HG02763 (cell line): Measurements from ENCODE around the gene SERPINA5.
"Not testable (repeated sequence)": the region's sequence is repeated elsewhere in the genome, so short reads cannot be mapped to it uniquely, and the experiment has no call there.

Experiments
- ATAC-seq: cut with Tn5 transposase; IDR thresholded peaks from one replicate; pipeline ENCODE4 v1.9.1; 2021; ENCODE audit warnings: mild to moderate bottlenecking, moderate library complexity; ENCODE audit not compliant: unreplicated experiment

The SERPINA5 gene

DNA sequence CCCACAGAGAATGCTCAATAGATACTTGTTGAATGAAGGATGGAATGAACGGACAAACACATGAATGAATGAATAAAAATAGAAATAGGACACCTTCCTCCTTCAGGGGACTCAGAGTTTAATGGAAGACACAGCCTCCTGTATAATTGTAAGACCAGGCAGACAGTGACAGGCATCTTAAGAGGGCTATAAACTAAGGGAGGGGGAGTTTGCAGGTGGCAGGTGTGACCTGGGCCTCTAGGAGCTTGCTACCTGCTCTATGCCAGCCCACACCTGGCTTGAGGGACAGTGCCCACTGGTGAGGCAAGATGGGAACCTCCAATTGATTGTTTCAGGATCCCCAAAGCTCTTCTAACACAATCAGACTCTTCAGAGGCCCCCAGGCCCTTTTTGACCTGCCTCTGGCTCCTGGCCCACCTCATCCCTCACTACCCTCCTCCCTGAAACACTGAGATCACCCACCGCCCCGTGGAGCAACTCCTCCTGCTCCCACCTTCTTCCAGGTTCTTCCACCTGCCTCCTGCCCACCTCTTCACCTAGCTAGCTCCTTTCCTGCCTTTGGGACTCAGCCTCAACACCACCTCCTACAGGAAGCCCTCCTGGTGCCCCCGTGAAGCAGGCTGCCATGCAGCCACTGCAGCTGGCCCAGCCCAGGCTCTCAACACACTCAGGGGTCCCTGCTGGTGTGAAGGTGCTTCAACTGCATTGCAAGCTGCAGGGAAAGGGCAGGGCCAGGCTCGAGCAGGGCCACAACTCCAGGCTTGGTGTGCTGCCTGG lies 40.3 kb downstream of the SERPINA5 start:
- no peak for ATAC-seq

GRCh38 chr14:94622653-94623421 lies 41.6 kb downstream of the SERPINA5 start:
- ATAC-seq = no peak

- no peak for ATAC-seq
Observed at GRCh38 chr14:94623422-94623809, 42.2 kb downstream of the SERPINA5 start.

GRCh38 chr14:94623856-94624499 lies 42.8 kb downstream of the SERPINA5 start:
- no peak for ATAC-seq

GRCh38 chr14:94624537-94625352 lies 43.5 kb downstream of the SERPINA5 start:
- ATAC-seq = no peak

- ATAC-seq = no peak
Observed at GRCh38 chr14:94625353-94625635, 44.1 kb downstream of the SERPINA5 start.

GRCh38 chr14:94628578-94628977 lies 47.4 kb downstream of the SERPINA5 start:
- ATAC-seq = no peak

DNA sequence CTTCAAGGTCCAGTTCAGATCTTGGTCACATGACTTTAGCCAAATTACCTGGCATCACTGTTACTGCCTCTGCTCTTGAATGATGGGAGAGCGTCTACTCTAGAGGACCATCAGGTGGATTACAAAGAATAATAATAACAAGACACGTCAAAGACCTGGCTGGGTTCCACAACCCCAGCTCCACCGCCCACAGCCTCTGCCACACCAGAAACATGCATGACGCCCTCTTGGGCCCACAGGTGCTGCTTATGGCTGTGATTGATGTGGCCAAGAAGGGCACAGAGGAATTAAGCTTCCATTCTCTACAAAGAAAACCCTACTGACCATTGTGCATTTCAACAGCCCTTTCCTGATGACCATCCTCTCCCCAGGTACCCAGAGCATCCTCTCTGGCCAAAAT lies 49.2 kb downstream of the SERPINA5 start:
- ATAC-seq = no peak

DNA sequence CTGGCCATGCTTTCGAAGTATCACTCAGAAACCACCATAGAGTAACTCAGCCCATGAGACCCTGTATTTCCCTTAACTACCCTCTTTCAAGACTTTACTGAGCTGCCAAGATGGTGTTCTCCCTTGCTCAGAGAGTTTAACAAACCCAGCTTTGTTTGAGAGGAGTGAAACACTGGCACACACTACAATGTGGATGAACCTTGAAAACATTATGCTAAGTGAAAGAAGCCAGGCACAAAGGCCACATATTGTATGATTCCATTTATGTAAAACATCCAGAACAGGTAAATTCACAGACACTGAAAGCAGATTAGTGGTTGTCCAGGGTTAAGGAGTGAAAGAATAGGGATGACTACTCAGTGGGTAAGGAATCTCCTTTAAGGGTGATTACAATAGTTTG lies 49.8 kb downstream of the SERPINA5 start:
- ATAC-seq = no peak

- no peak for ATAC-seq
Observed at GRCh38 chr14:94631536-94632304, 50.5 kb downstream of the SERPINA5 start.

- no peak for ATAC-seq
Observed at GRCh38 chr14:94632305-94632590, 51.0 kb downstream of the SERPINA5 start.

GRCh38 chr14:94633121-94633520 lies 51.9 kb downstream of the SERPINA5 start:
- ATAC-seq = no peak

DNA sequence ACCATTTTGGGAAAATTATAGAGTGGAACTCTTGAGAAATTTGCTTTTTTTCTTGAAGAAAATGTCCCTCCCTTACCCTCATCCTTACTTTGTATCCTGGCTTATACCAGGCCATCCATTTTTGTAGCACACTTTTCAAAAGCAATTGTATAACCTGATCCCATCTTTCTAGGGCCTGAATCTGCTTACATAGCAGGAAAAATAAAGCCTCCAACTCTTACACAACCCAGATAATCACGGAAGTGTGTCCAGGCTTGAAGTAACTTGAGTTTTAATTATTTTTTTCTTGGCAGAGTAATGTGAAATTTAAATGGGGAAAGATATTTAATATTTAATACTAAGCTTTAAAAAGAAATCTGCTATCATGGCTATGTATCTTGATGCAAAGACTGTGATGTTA lies 53.9 kb downstream of the SERPINA5 start:
- ATAC-seq = no peak

DNA sequence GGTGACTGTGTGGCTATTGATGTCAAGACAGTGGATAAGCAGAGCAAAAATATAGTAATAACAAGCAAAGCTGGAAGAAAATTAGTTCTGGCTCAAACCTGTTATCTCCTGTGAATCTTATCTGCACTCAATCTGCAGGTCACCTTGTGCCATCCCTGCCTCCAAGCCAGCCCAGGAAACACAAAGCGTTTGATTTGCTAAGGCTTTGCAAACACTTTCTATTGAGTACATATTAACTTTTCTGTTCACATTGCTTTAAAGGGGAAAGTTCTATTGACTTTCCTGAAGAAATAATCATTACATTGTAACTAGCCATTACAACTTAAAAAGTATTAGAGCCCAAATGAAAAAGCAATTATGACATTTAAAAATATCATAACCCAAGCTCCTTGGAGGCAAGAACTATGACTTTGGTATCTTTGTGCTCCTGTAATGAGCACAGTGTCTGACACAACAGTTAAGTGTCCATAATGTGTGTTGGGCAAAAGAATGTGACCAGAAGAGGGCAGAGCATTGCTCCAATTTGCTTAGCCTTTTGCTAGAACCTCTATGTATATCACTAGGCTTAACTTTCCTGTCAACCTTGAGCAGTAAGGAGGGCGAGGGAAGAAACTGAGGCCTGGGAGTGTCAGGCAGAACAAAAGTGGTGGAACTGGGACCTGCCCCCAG lies 55.7 kb downstream of the SERPINA5 start:
- no peak for ATAC-seq

DNA sequence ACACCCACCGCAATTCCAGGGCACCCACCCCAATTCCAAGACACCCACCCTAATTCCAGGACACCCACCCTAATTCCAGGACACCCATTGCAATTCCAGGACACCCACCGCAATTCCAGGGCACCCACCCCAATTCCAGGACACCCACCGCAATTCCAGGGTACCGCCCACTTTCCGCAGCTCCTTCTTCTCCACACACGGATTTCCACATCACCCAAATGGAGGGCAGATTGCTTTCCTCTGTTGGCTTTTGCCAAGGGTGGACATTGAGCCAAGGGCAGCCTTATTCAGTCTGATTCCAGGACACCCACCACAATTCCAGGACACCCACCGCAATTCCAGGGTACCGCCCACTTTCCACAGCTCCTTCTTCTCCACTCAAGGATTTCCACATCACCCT lies 56.6 kb downstream of the SERPINA5 start:
- ATAC-seq = not testable (repeated sequence)

GRCh38 chr14:94638339-94638738 lies 57.1 kb downstream of the SERPINA5 start:
- no peak for ATAC-seq

DNA sequence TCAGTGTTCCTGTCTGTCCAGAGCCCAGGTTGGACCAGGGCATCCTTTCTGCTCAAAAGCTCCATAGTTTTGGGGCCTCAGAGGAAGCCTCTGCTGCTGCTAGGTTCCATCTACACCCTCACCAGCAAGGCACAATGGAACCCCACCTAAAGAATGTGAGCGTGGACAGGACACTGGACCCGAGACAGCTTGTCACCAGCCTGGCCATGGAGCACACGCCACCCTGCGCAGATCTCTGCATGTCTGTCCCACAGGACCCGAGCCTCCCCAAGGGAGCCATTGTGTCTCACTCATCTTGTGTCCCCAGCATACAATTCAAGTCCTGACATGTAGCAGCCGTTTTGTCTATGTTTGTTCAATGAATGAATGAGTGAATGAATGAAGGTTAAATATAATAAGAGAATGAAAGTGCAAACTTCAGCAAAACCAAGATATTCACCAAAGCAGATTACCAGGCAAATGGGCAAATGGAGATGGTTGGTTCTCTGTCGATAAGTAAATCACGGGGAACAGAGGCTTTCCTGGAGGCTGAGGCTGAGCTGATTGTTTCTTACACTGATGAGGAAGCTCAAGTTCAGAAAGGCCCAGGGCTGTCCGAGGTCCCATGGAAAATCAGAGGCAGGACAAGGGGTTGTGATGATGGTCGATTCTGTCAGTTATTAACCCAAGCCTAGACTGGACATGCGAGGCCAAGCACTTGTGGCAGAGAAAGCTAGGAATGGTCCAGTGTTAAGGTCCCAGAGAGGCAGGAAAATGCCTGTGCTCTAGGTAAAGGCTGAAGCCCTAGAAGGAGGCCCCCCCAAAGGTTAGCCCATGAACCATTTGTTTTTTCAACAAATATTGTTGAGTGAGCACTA lies 58.0 kb downstream of the SERPINA5 start:
- ATAC-seq = no peak

DNA sequence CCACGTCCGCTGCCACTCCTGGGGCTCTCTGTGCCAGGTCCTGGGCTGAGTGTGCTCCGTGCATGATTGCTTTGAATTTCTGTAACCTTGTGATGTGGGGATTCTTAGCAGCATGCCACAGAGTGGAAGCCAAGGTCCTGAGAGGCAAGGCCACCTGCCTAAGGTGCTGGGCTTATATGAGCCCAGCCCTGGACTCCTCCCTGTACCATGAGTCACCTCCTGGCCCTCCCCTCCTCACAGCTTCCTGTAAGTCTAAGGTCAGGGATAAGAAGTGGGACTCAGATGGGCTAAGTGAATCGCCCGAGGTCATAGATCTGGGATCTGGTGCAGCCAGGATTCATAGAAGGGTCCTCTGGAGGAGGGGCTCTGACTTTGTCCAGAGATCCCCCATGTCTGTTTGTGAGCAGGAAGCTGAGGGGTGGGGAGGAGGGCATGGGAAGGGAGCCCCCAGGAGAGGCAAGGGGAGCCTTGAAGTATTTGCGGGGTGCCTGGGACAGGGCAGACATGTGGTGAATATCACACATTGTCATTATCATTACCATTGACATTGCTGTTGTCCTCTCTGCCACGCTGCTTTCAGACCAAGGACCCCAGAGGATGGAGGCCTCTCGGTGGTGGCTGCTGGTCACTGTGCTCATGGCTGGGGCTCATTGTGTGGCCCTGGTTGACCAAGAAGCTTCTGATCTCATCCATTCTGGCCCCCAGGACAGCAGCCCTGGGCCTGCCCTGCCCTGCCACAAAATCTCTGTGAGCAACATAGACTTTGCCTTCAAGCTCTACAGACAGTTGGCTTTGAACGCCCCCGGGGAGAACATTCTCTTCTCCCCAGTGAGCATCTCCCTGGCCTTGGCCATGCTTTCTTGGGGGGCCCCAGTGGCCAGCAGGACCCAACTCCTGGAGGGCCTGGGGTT lies 59.8 kb downstream of the SERPINA5 start:
- ATAC-seq = no peak
